K562 (cell line): Measurements from ENCODE around the gene TEPSIN. TPM values are rescaled to one million over a fixed set of nuclear protein-coding genes. Genes with fewer than 3 reads are reported as not detected.

ENCODE experiments used
- MAFF ChIP-seq: IDR thresholded peaks from 2 replicates; pipeline ENCODE4 v1.6.1; 2012; ENCODE audit warnings: low read length, improper control_type of control experiment
- MTA2 ChIP-seq: fragments of 450-650 bp; IDR thresholded peaks from 2 replicates; pipeline ENCODE4 v1.6.1; 2016; ENCODE audit warnings: low read depth
- polyA plus RNA-seq, 8 experiments: library from polyadenylated mRNA; depleted of rRNA in 4 of 8; stranded (reverse) in 5 of 8; unstranded in 3 of 8; fragments of >200 nt; fragmentation: Nextera tagmentation in 2 of 8; fragmentation: Illumina TruSeq in 1 of 8; extraction: Ambion mirVana in 2 of 8; extraction: Trizol in 1 of 8; gene quantifications; 2 replicates each; pipeline versions ENCODE4 v1.2.1 to v1.2.3, GENCODE V29; 2011 to 2014; ENCODE audit warnings: inconsistent platforms in 1 of 8, missing spikeins in 1 of 8
- total RNA-seq, 7 experiments: library from RNA; depleted of rRNA in 6 of 7; stranded (reverse); fragments of >200 nt in 6 of 7; fragmentation: Illumina TruSeq in 2 of 7; extraction: Trizol in 2 of 7; gene quantifications; 2 replicates each; pipeline versions ENCODE4 v1.2.1 to v1.2.3, GENCODE V29; 2011 to 2021; ENCODE audit warnings: low replicate concordance in 1 of 7
- TF ChIP-seq, protein P1 (sequence below), 2 experiments: fragments of 450-650 bp; formaldehyde crosslinking in 1 of 2; IDR thresholded peaks; 2 replicates each; pipeline versions ENCODE4 v1.4.0 to v1.6.1; 2014 to 2020; ENCODE audit warnings: mild to moderate bottlenecking in 2 of 2, borderline replicate concordance in 1 of 2, low read depth in 1 of 2
- TF ChIP-seq, protein P2 (sequence below): fragments of 250-450 bp; sonication (Bioruptor Pico); IDR thresholded peaks from 2 replicates; pipeline ENCODE4 v1.5.0; 2021

TEPSIN gene
- total and polyA plus RNA-seq, 9 of the 15 experiments (the other 6 are each of a cell fraction or from before 2014, with no cell fraction given): 0.80 to 29.8 (median 5.3) TPM

DNA sequence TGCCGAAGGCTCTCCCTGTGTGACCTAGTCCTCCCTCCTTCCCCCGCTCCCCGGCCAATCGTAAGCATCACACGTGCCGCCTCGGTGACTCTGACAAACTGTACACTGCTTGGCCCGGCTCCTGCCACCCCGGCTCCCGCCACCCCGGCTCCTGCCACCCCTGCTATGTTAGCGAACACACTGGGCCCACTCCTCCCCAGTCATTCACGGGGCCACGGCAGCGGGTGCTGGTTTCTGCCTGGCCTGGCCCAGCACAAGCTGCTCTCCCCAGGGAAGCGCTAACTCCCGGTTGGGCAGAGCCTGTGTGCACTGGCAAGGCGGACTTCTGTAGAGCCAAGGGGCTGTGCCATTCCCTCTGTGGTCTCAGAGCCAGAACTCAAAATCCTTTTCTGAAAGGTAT lies 22.2 kb upstream of the TEPSIN start (continued):
- TF ChIP-seq, protein P1, sequence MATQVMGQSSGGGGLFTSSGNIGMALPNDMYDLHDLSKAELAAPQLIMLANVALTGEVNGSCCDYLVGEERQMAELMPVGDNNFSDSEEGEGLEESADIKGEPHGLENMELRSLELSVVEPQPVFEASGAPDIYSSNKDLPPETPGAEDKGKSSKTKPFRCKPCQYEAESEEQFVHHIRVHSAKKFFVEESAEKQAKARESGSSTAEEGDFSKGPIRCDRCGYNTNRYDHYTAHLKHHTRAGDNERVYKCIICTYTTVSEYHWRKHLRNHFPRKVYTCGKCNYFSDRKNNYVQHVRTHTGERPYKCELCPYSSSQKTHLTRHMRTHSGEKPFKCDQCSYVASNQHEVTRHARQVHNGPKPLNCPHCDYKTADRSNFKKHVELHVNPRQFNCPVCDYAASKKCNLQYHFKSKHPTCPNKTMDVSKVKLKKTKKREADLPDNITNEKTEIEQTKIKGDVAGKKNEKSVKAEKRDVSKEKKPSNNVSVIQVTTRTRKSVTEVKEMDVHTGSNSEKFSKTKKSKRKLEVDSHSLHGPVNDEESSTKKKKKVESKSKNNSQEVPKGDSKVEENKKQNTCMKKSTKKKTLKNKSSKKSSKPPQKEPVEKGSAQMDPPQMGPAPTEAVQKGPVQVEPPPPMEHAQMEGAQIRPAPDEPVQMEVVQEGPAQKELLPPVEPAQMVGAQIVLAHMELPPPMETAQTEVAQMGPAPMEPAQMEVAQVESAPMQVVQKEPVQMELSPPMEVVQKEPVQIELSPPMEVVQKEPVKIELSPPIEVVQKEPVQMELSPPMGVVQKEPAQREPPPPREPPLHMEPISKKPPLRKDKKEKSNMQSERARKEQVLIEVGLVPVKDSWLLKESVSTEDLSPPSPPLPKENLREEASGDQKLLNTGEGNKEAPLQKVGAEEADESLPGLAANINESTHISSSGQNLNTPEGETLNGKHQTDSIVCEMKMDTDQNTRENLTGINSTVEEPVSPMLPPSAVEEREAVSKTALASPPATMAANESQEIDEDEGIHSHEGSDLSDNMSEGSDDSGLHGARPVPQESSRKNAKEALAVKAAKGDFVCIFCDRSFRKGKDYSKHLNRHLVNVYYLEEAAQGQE (IDR thresholded peaks at IDR 0.05; ENCODE audit: borderline replicate concordance): no peak
- TF ChIP-seq, protein P1 (CRISPR knock-in tag; IDR thresholded peaks at IDR 0.05; ENCODE audit: low read depth): no peak
- TF ChIP-seq, protein P2, sequence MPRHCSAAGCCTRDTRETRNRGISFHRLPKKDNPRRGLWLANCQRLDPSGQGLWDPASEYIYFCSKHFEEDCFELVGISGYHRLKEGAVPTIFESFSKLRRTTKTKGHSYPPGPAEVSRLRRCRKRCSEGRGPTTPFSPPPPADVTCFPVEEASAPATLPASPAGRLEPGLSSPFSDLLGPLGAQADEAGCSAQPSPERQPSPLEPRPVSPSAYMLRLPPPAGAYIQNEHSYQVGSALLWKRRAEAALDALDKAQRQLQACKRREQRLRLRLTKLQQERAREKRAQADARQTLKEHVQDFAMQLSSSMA (CRISPR knock-in tag): no peak
- TF ChIP-seq MAFF (no peak), MTA2 (no peak)
